Esophagus muscularis mucosa (tissue), 4 donors: ENCODE measurements around the gene PGC. TPM values are rescaled to one million over a fixed set of nuclear protein-coding genes. Genes with fewer than 3 reads are reported as not detected.

ENCODE experiments used
- DNase-seq: peaks from one replicate; pipeline ENCODE4 v3.0.0-alpha.2; 2017; ENCODE audit errors: extremely low spot score
- H3K27ac ChIP-seq, 4 donors: fragments of 200-600 bp; sonication (generic); replicated peaks in 1 of 4; 1 replicate in 3 of 4; 2 replicates in 1 of 4; pipeline ENCODE4 v1.5.1; 2016 to 2019; ENCODE audit warnings: mild to moderate bottlenecking in 1 of 4
- H3K27me3 ChIP-seq, 4 donors: fragments of 200-600 bp; sonication (generic); one replicate each; pipeline versions ENCODE4 v1.5.1 to v1.6.0; 2016 to 2019
- H3K36me3 ChIP-seq, 4 donors: fragments of 200-600 bp; sonication (generic); one replicate each; pipeline ENCODE4 v1.5.1; 2016 to 2019
- H3K4me1 ChIP-seq, 4 donors: fragments of 200-600 bp; sonication (generic); one replicate each; pipeline ENCODE4 v1.5.1; 2016 to 2019
- H3K4me3 ChIP-seq, 4 donors: fragments of 200-600 bp; sonication (generic); 1 replicate in 2 of 4; 2 replicates in 2 of 4; pipeline ENCODE4 v1.5.1; 2016 to 2019; ENCODE audit warnings: mild to moderate bottlenecking in 4 of 4, moderate library complexity in 1 of 4
- H3K9me3 ChIP-seq, 4 donors: fragments of 200-600 bp; sonication (generic); 1 replicate in 3 of 4; 2 replicates in 1 of 4; pipeline ENCODE4 v1.5.1; 2016 to 2019
- EP300 ChIP-seq: sonication (generic); formaldehyde crosslinking; IDR thresholded peaks from one replicate; pipeline ENCODE4 v1.6.1; 2017; ENCODE audit warnings: antibody characterized with exemption
- POLR2A ChIP-seq: fragments of 450-650 bp; IDR thresholded peaks from one replicate; pipeline ENCODE4 v1.6.1; 2017; ENCODE audit warnings: antibody characterized with exemption, moderate library complexity, mild to moderate bottlenecking, low read depth
- POLR2AphosphoS5 ChIP-seq, 2 donors: sonication (generic); formaldehyde crosslinking; IDR thresholded peaks; one replicate each; pipeline ENCODE4 v1.6.1; 2017; ENCODE audit warnings: antibody characterized with exemption in 2 of 2
- WGBS: methylation state at CpG from one replicate; pipeline ENCODE4 v1.1.5; 2018; 5-methylcytosine and 5-hydroxymethylcytosine counted together
- intact Hi-C: fragments of 100-400 bp; cut with DNase I; formaldehyde crosslinking; loops from one replicate; pipeline ENCODE4 v1.15.1; 2023
- small RNA-seq, 3 donors: library from RNA; depleted of rRNA; stranded (forward); fragments of <200 nt; gene quantifications; one replicate each; pipeline ENCODE3, GENCODE V24; 2016
- total RNA-seq, 4 donors: library from RNA; depleted of rRNA; stranded (reverse); fragments of >200 nt; gene quantifications; one replicate each; pipeline versions ENCODE4 v1.1.0 to v1.2.1, GENCODE V29; 2016
- TF ChIP-seq, protein P1 (sequence below), 3 experiments: fragments of 200-600 bp in 2 of 3; fragments of 450-650 bp in 1 of 3; sonication (generic) in 2 of 3; IDR thresholded peaks; one replicate each; pipeline ENCODE4 v1.5.1; 2017 to 2019; ENCODE audit warnings: antibody characterized with exemption in 3 of 3, mild to moderate bottlenecking in 2 of 3, moderate library complexity in 1 of 3

PGC gene
- total RNA-seq, 4 donors from 2014 or later, result 0.83 to 1.1 (median 0.92) TPM; not detected in 1

DNA sequence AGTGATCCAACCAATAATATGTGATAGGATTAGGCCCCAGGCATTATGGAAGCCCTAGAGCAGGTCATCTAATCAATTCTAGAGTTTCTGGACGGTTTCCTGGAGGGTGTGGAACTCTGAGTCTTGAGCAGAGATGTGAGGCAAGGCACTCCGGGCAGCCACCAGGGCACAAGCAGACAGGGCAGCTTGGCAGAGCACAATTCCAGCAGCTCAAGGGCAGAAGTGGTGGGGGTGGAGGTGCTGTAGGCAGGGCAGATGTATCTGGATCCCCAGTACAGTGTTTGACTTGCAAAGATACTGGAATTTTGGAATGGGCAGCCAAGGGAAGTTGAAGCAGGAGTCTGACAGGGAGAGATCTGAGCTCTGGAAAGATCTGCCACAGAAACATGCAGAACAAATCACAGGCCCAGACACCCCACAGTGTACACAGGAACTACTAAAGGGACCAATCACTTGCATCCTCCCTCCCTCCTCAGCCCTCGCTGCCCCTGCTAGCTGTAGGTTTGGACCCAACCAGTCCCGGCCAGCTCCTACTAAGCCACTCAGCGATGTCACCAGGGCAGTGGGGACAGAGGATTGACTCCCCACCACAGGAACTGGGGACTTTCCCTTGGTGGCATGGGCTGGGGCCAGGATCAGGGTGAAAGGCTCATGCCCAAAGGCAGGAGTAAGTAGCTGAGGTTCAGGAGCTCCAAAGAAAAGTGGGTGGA, 58.8 kb downstream of the PGC start:
- intact Hi-C loops, result loop anchor here (10.0 kb wide), 2 partner anchors 224 to 264 kb away; no protein-coding TSS in a partner anchor
- no peak overlapping the region for H3K4me3 ChIP-seq
- no peaks in the 10 kb centered on the region for H3K27me3 ChIP-seq
- WGBS, result 75% methylated on average over 5 of the region's 5 CpGs
- TF ChIP-seq, protein P1, sequence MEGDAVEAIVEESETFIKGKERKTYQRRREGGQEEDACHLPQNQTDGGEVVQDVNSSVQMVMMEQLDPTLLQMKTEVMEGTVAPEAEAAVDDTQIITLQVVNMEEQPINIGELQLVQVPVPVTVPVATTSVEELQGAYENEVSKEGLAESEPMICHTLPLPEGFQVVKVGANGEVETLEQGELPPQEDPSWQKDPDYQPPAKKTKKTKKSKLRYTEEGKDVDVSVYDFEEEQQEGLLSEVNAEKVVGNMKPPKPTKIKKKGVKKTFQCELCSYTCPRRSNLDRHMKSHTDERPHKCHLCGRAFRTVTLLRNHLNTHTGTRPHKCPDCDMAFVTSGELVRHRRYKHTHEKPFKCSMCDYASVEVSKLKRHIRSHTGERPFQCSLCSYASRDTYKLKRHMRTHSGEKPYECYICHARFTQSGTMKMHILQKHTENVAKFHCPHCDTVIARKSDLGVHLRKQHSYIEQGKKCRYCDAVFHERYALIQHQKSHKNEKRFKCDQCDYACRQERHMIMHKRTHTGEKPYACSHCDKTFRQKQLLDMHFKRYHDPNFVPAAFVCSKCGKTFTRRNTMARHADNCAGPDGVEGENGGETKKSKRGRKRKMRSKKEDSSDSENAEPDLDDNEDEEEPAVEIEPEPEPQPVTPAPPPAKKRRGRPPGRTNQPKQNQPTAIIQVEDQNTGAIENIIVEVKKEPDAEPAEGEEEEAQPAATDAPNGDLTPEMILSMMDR (IDR thresholded peaks at IDR 0.05), result no peak
- TF ChIP-seq POLR2AphosphoS5 (IDR thresholded peaks at IDR 0.05), result no peak
- TF ChIP-seq EP300, result no peak
- TF ChIP-seq POLR2A, result no peak
- H3K27ac ChIP-seq, result no peak overlapping the region
- H3K36me3 ChIP-seq, result peaks cover 39 to 75% (median 69%) of the 10 kb centered on the region in 4 donors
- DNase-seq, result no peak
- H3K4me1 ChIP-seq, result peaks cover 11 to 35% (median 19%) of the 10 kb centered on the region in 4 donors
- H3K9me3 ChIP-seq, result no peaks in the 10 kb centered on the region

DNA sequence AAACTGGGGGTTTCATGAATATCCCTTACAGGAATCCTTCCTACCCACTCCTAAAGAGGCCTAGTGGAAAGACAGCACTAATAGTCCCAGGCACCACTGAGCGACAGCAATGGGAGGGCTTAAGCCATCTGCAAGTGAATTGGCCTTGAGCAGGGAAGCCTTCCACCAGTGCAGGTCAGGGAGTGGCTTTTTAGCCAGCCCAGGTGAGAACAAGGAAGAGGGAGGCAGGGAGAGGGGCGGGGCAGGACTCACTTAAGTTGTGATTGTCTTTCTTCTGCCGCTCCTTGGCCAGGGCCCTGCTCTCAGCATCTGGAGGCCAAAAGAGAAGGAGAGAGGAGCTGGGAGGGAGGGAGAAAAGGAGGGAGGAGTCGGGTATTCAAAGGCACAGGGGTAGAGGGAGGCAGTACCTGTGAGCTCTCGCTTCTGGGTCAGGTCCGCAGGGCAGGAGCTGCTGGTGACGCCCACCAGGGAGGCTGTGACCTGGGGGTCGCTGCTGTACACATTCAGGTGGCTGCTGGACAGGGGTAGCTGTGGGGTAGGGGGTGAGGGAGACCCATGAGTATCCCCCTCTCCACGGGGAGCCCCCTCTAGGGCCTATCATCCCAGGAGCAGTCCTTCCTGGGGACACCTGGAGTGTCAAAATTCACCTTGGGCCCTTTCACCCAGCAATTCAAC, 59.6 kb downstream of the PGC start:
- H3K27ac ChIP-seq, result no peak overlapping the region
- H3K36me3 ChIP-seq, result peaks cover 39 to 75% (median 69%) of the 10 kb centered on the region in 4 donors
- WGBS, result 85% methylated on average over 7 of the region's 9 CpGs

More for the DNA sequence above, 59.6 kb downstream of the PGC start:
- DNase-seq, result no peak
- H3K4me3 ChIP-seq, result no peak overlapping the region
- TF ChIP-seq EP300 (no peak), POLR2A (no peak), POLR2AphosphoS5 (IDR thresholded peaks at IDR 0.05) (no peak)
- TF ChIP-seq, protein P1 (IDR thresholded peaks at IDR 0.05), result no peak
- intact Hi-C loops, result loop anchor here (10.0 kb wide), 2 partner anchors 223 to 263 kb away; no protein-coding TSS in a partner anchor
- peaks cover 13 to 35% (median 21%) of the 10 kb centered on the region in 4 donors for H3K4me1 ChIP-seq
- H3K9me3 ChIP-seq, result no peaks in the 10 kb centered on the region
- no peaks in the 10 kb centered on the region for H3K27me3 ChIP-seq

Small RNA genes within 50 kb of the gene (small RNA-seq; reads per million reads assigned to genes)
- 0 reads per million in 3 donors for gene AL365205.2
- gene AL365205.3, result 0 reads per million in 3 donors

Other genes starting within 250 kb of the PGC start
- gene FOXP4, start 201.0 kb downstream of the PGC start, total RNA-seq, result 10 to 100 TPM; 10.8 to 30.7 (median 17.7) TPM
- 1 to 10 TPM in 3 of 4 donors, under 1 TPM in 1; 0.83 to 4.6 (median 3.5) TPM for gene MDFI, start 108.9 kb downstream of the PGC start, total RNA-seq
- gene TFEB, start 11.8 kb downstream of the PGC start, total RNA-seq, result 10 to 100 TPM; 24.2 to 46.7 (median 33.1) TPM
- 1 to 10 TPM; 5.0 to 9.9 (median 6.7) TPM for gene FRS3, start 32.5 kb upstream of the PGC start, total RNA-seq
- gene PRICKLE4, start 33.4 kb upstream of the PGC start, total RNA-seq, result 1 to 10 TPM; 2.1 to 5.8 (median 4.1) TPM
- 100 to 1,000 TPM in 2 of 4 donors, 10 to 100 TPM in 2; 52.1 to 117 (median 86.9) TPM for gene TOMM6, start 40.3 kb upstream of the PGC start, total RNA-seq
- 1 to 10 TPM; 1.3 to 2.5 (median 2.3) TPM for gene USP49, start 148.0 kb upstream of the PGC start, total RNA-seq
- 10 to 100 TPM in 3 of 4 donors, 1 to 10 TPM in 1; 9.6 to 14.9 (median 14.2) TPM for gene MED20, start 173.7 kb upstream of the PGC start, total RNA-seq
- 10 to 100 TPM in 2 of 4 donors, 1 to 10 TPM in 2; 5.8 to 11.6 (median 9.2) TPM for gene BYSL, start 174.1 kb upstream of the PGC start, total RNA-seq
- 100 to 1,000 TPM; 110 to 167 (median 133) TPM for gene CCND3, start 194.4 kb upstream of the PGC start, total RNA-seq